Stimulated activated CD4-positive, alpha-beta T cell treated with anti-CD3 and anti-CD28 coated beads, TNF-alpha, amount 100 ng/mL, for 24 hours (primary cell): Measurements from ENCODE around the gene CDSN.
A peak's percentile ranks its signal among the peaks of the same experiment; 100 is the strongest.

Source experiments
- DNase-seq, 3 experiments: peaks; one replicate each; pipeline ENCODE4 v3.0.0-alpha.2; 2020; ENCODE audit warnings: low read depth in 3 of 3

CDSN gene

GRCh38 chr6:31115941-31116560 is 4.2 kb downstream of the CDSN start:
- DNase-seq: no peak

GRCh38 chr6:31114970-31115849 is 5.0 kb downstream of the CDSN start:
- DNase-seq: no peak

- no peak for DNase-seq
Measured at GRCh38 chr6:31114541-31114878, 5.7 kb downstream of the CDSN start, which contains the start of gene PSORS1C1. PSORS1C1 (plus strand) TSS chr6:31114800; CDS start chr6:31129633, 14,833 bp downstream.

- no peak for DNase-seq
Measured at GRCh38 chr6:31113861-31114540, 6.2 kb downstream of the CDSN start.

- no peak for DNase-seq
Measured at GRCh38 chr6:31112478-31112877, 7.8 kb downstream of the CDSN start, which contains the start of gene C6orf15. C6orf15 (minus strand) TSS chr6:31112575; CDS start chr6:31112555, 20 bp downstream.

GRCh38 chr6:31111712-31112111 is 8.5 kb downstream of the CDSN start:
- no peak for DNase-seq

- DNase-seq: no peak
Measured at GRCh38 chr6:31110825-31111582, 9.2 kb downstream of the CDSN start.

GRCh38 chr6:31107052-31107451 is 13.2 kb downstream of the CDSN start:
- DNase-seq: no peak

GRCh38 chr6:31103136-31103535 is 17.1 kb downstream of the CDSN start:
- no peak for DNase-seq

- no peak for DNase-seq
Measured at GRCh38 chr6:31098449-31098938, 21.8 kb downstream of the CDSN start.

GRCh38 chr6:31096656-31097055 is 23.6 kb downstream of the CDSN start:
- DNase-seq: no peak

GRCh38 chr6:31096215-31096614 is 24.0 kb downstream of the CDSN start:
- DNase-seq: no peak

GRCh38 chr6:31094389-31094881 is 25.8 kb downstream of the CDSN start:
- DNase-seq: no peak

- no peak for DNase-seq
Measured at GRCh38 chr6:31092769-31093505, 27.3 kb downstream of the CDSN start.

- DNase-seq: no peak
Measured at GRCh38 chr6:31092238-31092637, 28.0 kb downstream of the CDSN start.

- DNase-seq: no peak
Measured at GRCh38 chr6:31091680-31092079, 28.6 kb downstream of the CDSN start.

GRCh38 chr6:31090973-31091364 is 29.3 kb downstream of the CDSN start:
- DNase-seq: no peak

- no peak for DNase-seq
Measured at GRCh38 chr6:31090275-31090972, 29.8 kb downstream of the CDSN start.

- DNase-seq: peak; percentile 84 to 94 (median 89)
Measured at GRCh38 chr6:31087494-31088089, 32.7 kb downstream of the CDSN start.
